HepG2 (cell line): Measurements from ENCODE around the gene NPB. TPM values are rescaled to one million over a fixed set of nuclear protein-coding genes. Genes with fewer than 3 reads are reported as not detected.

Source experiments
- ATAC-seq: fragments of 200-7000 bp; cut with Tn5 transposase; 3 replicates; pipeline ENCODE4 v1.9.1; 2020; ENCODE audit warnings: mild to moderate bottlenecking, moderate library complexity
- BruUV-seq: library from RNA; stranded (reverse); fragments of 400-500 nt; replicated peaks from 2 replicates; lab custom pipeline; 2021; lab: Mats Ljungman, UMichigan
- CTCF ChIA-PET: fragments of 300-600 bp; formaldehyde crosslinking; extraction: SDS; loops from one replicate; lab custom pipeline; 2021; ENCODE audit warnings: low total read pairs, inconsistent platforms, low intra/inter-chr PET ratio; lab: Yijun Ruan, JAX
- POLR2A ChIA-PET: fragments of 350-600 bp; sonication (Branson Sonifier 250); formaldehyde crosslinking; loops from one replicate; lab custom pipeline; 2020; ENCODE audit warnings: antibody characterized with exemption, inconsistent platforms; lab: Yijun Ruan, JAX
- DNase-seq: peaks from one replicate; pipeline ENCODE4 v3.0.0-alpha.2; 2015; ENCODE audit warnings: low spot score
- FAIRE-seq: peaks from 3 replicates; lab custom pipeline; 2011; peaks lifted over from hg19 to GRCh38; lab: Jason Lieb, UNC
- H2AFZ ChIP-seq: one replicate; pipeline ENCODE4 v1.6.1; 2011; ENCODE audit warnings: low read length, inconsistent platforms
- H3K27ac ChIP-seq: fragments of 300-600 bp; 3 replicates; pipeline ENCODE4 v1.8.0; 2011; ENCODE audit warnings: mixed run types, mild to moderate bottlenecking, mixed read lengths, low read length, inconsistent platforms; ENCODE audit not compliant: insufficient read depth; ENCODE audit errors: extremely low read length
- H3K27me3 ChIP-seq, 2 experiments: fragments of 200-600 bp in 1 of 2; 2 replicates in 1 of 2; 3 replicates in 1 of 2; pipeline versions ENCODE4 v1.6.0 to v1.8.0; 2011; ENCODE audit warnings: low read length in 2 of 2, mild to moderate bottlenecking in 2 of 2, moderate library complexity in 2 of 2, inconsistent platforms in 1 of 2; ENCODE audit not compliant: insufficient read depth in 2 of 2, control insufficient read depth in 1 of 2
- H3K36me3 ChIP-seq, 2 experiments: fragments of 200-600 bp in 1 of 2; replicated peaks in 1 of 2; 2 replicates in 1 of 2; 3 replicates in 1 of 2; pipeline versions ENCODE4 v1.5.1 to v1.8.0; 2011; ENCODE audit warnings: low read length in 2 of 2, inconsistent platforms in 1 of 2; ENCODE audit not compliant: insufficient read depth in 2 of 2, control insufficient read depth in 1 of 2
- H3K4me1 ChIP-seq: 2 replicates; pipeline ENCODE4 v1.5.1; 2012; ENCODE audit warnings: low read length, inconsistent platforms; ENCODE audit not compliant: insufficient read depth
- H3K4me2 ChIP-seq: 2 replicates; pipeline ENCODE4 v1.6.0; 2011; ENCODE audit warnings: low read depth, low read length, inconsistent platforms
- H3K4me3 ChIP-seq, 3 experiments: fragments of 200-600 bp in 1 of 3; sonication (generic), shearing (Covaris generic) in 1 of 3; replicated peaks in 1 of 3; 2 replicates each; pipeline ENCODE4 v1.5.1; 2011 to 2016; ENCODE audit warnings: low read length in 3 of 3, inconsistent platforms in 2 of 3, low read depth in 2 of 3, mild to moderate bottlenecking in 2 of 3, control low read depth in 1 of 3, mixed read lengths in 1 of 3; ENCODE audit not compliant: insufficient read depth in 1 of 3
- H3K79me2 ChIP-seq: one replicate; pipeline ENCODE4 v1.6.1; 2011; ENCODE audit warnings: low read length, inconsistent platforms; ENCODE audit not compliant: insufficient read depth
- H3K9ac ChIP-seq: 2 replicates; pipeline ENCODE4 v1.6.0; 2011; ENCODE audit warnings: mild to moderate bottlenecking, low read depth, low read length, inconsistent platforms; ENCODE audit not compliant: insufficient read depth
- H3K9me3 ChIP-seq: 2 replicates; pipeline ENCODE4 v1.5.1; 2012; ENCODE audit warnings: mild to moderate bottlenecking, low read length
- H4K20me1 ChIP-seq: 2 replicates; pipeline ENCODE4 v1.6.0; 2011; ENCODE audit warnings: inconsistent platforms, mild to moderate bottlenecking, low read length, moderate library complexity; ENCODE audit not compliant: insufficient read depth
- AGO2 ChIP-seq: fragments of 200-400 bp; formaldehyde crosslinking; optimal IDR thresholded peaks from 2 replicates; pipeline ENCODE3; 2017; ENCODE audit warnings: mild to moderate bottlenecking, low read depth, low read length, moderate library complexity
- ETV6 ChIP-seq: sonication (generic); formaldehyde crosslinking; conservative IDR thresholded peaks from 2 replicates; pipeline ENCODE4 v1.4.0; 2020; ENCODE audit warnings: missing genetic modification reagents
- JDP2 ChIP-seq: sonication (generic); formaldehyde crosslinking; IDR thresholded peaks from 2 replicates; pipeline ENCODE4 v1.8.1; 2022; ENCODE audit warnings: missing genetic modification reagents, borderline replicate concordance
- NRL ChIP-seq: sonication (generic); formaldehyde crosslinking; IDR thresholded peaks from 2 replicates; pipeline ENCODE4 v1.5.0; 2020; ENCODE audit warnings: missing genetic modification reagents, mild to moderate bottlenecking, moderate library complexity, borderline replicate concordance
- PRPF4 ChIP-seq: fragments of 200-400 bp; formaldehyde crosslinking; IDR thresholded peaks from 2 replicates; pipeline ENCODE4 v1.6.1; 2016; ENCODE audit warnings: low read length, low read depth; ENCODE audit not compliant: poor library complexity, severe bottlenecking
- SMAD1 ChIP-seq: sonication (generic); formaldehyde crosslinking; IDR thresholded peaks from 2 replicates; pipeline ENCODE4 v1.4.0; 2020; ENCODE audit warnings: missing genetic modification reagents, low read depth, mild to moderate bottlenecking, borderline replicate concordance
- ZNF24 ChIP-seq: fragments of 450-650 bp; IDR thresholded peaks from 2 replicates; pipeline ENCODE4 v1.6.1; 2017; ENCODE audit warnings: antibody characterized with exemption, mild to moderate bottlenecking
- ZNF567 ChIP-seq: sonication (generic); formaldehyde crosslinking; IDR thresholded peaks from 2 replicates; pipeline ENCODE4 v1.8.1; 2023; ENCODE audit warnings: mild to moderate bottlenecking, missing genetic modification reagents, borderline replicate concordance
- ZNF607 ChIP-seq: sonication (generic); formaldehyde crosslinking; IDR thresholded peaks from 2 replicates; pipeline ENCODE4 v1.5.1; 2020; ENCODE audit warnings: missing genetic modification reagents, mild to moderate bottlenecking, borderline replicate concordance
- WGBS: methylation state at CpG from one replicate; pipeline ENCODE4 v1.1.6; 2017; ENCODE audit warnings: low lambda C conversion rate; 5-methylcytosine and 5-hydroxymethylcytosine counted together
- in situ Hi-C: cut with HindIII; loops from 2 replicates; pipeline ENCODE4 v1.10.0; 2017; ENCODE audit warnings: low pct_unique_long_range_greater_than_20kb; ENCODE audit not compliant: extremely low pct_ligation_motif_present
- intact Hi-C: fragments of 100-400 bp; cut with micrococcal nuclease; formaldehyde crosslinking; loops from one replicate; pipeline ENCODE4 v1.10.0; 2022; ENCODE audit not compliant: unreplicated experiment
- polyA plus RNA-seq, 8 experiments: library from polyadenylated mRNA; depleted of rRNA in 3 of 8; stranded (reverse) in 7 of 8; unstranded in 1 of 8; fragments of >200 nt; fragmentation: Illumina TruSeq in 4 of 8; extraction: Trizol in 4 of 8; gene quantifications; 2 replicates each; pipeline versions ENCODE4 v1.2.1 to v1.2.3, GENCODE V29; 2011 to 2016; ENCODE audit warnings: low read depth in 4 of 8, missing spikeins in 1 of 8, mixed read lengths in 1 of 8; ENCODE audit not compliant: insufficient read depth in 1 of 8
- total RNA-seq, 5 experiments: library from RNA; depleted of rRNA; stranded (reverse); fragments of >200 nt; fragmentation: Illumina TruSeq; extraction: Trizol; gene quantifications; 2 replicates each; pipeline ENCODE4 v1.2.3, GENCODE V29; 2016; ENCODE audit warnings: low read depth in 1 of 5

The NPB gene
- total and polyA plus RNA-seq, 2 of the 13 experiments (the other 11 are each of a cell fraction or from before 2014, with no cell fraction given): 0.11 to 0.93 TPM

DNA sequence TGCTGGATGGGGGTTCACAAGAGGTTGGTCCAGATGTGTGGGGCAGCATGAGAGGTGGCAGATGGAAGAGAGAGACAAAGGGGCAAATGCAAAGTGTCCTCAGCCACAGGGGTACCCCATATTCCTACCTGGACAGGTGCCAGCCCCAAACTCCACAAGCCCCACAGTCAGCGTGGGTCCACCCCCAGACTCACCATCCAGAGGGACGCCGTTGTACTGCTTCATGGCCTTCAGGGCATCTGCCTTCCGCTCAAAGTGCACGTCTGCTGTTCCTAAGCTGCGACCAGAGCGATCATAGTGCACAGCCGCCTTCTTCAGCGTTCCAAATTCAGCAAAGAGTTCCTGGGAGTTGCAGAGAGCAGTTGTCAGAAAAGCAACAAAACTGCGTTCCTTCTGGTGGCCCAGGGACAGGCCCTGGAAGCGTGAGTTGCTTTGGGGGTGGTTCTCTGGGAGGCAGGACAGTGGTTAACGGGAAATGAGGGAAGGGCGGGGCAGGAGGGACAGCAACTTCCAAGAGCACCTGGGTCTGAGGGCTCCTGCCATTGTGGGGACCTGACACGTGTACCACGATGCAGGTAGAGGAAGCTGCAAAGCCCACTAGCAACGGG is 12.9 kb upstream of the NPB start:
- in situ Hi-C loops: no loop called here
- Histone ChIP-seq H3K79me2 (peaks cover 52% of the 10 kb centered on the region), H3K36me3 (peaks cover 41 to 59% of the 10 kb centered on the region in 2 experiments), H3K4me2 (peak overlapping the region; percentile 98)
- intact Hi-C loops: no loop called here
- peak; percentile 15 for TF ChIP-seq PRPF4
- 0 out of 2 replicates have a peak, but pooled peaks have one; percentile 20 for TF ChIP-seq ZNF567 (CRISPR knock-in tag)
- TF ChIP-seq ZNF607 (CRISPR knock-in tag): 0 out of 2 replicates have a peak, but pooled peaks have one; percentile 16
- TF ChIP-seq SMAD1 (CRISPR knock-in tag): 0 out of 2 replicates have a peak, but pooled peaks have one; percentile 21
- TF ChIP-seq NRL: 0 out of 2 replicates have a peak, but pooled peaks have one; percentile 5
- TF ChIP-seq AGO2: peak; percentile 55
- TF ChIP-seq ETV6: no peak
- no peak for TF ChIP-seq JDP2 (CRISPR knock-in tag)
- no peak for TF ChIP-seq ZNF24
- TF ChIP-seq, all 625 proteins: peak for 6
- Histone ChIP-seq H3K4me3 (peak overlapping the region in 1 of 3 experiments; percentile 98; a peak in 1 of 6 replicates), H3K9ac (peak overlapping the region; percentile 99; the same call in 1 of the 2 replicates), H3K27ac (peak overlapping the region; percentile 76), H3K4me1 (peaks cover 36% of the 10 kb centered on the region), H3K27me3 (peaks cover 0 to 6% of the 10 kb centered on the region in 2 experiments; a peak in 2 of 5 replicates), H2AFZ (no peak overlapping the region), H3K9me3 (no peaks in the 10 kb centered on the region), H4K20me1 (no peaks in the 10 kb centered on the region)
- DNase-seq (no peak), ATAC-seq (no peak), FAIRE-seq (no peak)
- ChIA-PET POLR2A (no interaction called here), CTCF (no interaction called here)
- 97% methylated on average over 16 of the region's 16 CpGs for WGBS
- BruUV-seq: no TSS peak
